GM19395 (cell line): ENCODE data around the gene SPRR5.

Experiments used
- ATAC-seq: cut with Tn5 transposase; IDR thresholded peaks from one replicate; pipeline ENCODE4 v1.9.1; 2021; ENCODE audit warnings: mild to moderate bottlenecking, moderate library complexity; ENCODE audit not compliant: unreplicated experiment

Gene SPRR5

GRCh38 chr1:152942161-152942560 is 4.8 kb upstream of the SPRR5 start:
- no peak for ATAC-seq

- no peak for ATAC-seq
Observed at GRCh38 chr1:152946248-152946647, 758 bp upstream of the SPRR5 start.

GRCh38 chr1:152951711-152952110 is 4.7 kb downstream of the SPRR5 start:
- ATAC-seq: no peak

- ATAC-seq: no peak
Observed at GRCh38 chr1:152953761-152954160, 6.8 kb downstream of the SPRR5 start.

- ATAC-seq: no peak
Observed at GRCh38 chr1:152954436-152954835, 7.4 kb downstream of the SPRR5 start.

- no peak for ATAC-seq
Observed at GRCh38 chr1:152957561-152957960, 10.6 kb downstream of the SPRR5 start.

- ATAC-seq: no peak
Observed at GRCh38 chr1:152959273-152959672, 12.3 kb downstream of the SPRR5 start.

- no peak for ATAC-seq
Observed at GRCh38 chr1:152959801-152960451, 12.9 kb downstream of the SPRR5 start.

GRCh38 chr1:152960452-152961044 is 13.5 kb downstream of the SPRR5 start:
- no peak for ATAC-seq

- no peak for ATAC-seq
Observed at GRCh38 chr1:152961226-152961891, 14.4 kb downstream of the SPRR5 start.

GRCh38 chr1:152962876-152963415 is 15.9 kb downstream of the SPRR5 start:
- ATAC-seq: no peak

- ATAC-seq: no peak
Observed at GRCh38 chr1:152964536-152964935, 17.5 kb downstream of the SPRR5 start.

- ATAC-seq: no peak
Observed at GRCh38 chr1:152965853-152966252, 18.8 kb downstream of the SPRR5 start.

- no peak for ATAC-seq
Observed at GRCh38 chr1:152967201-152967600, 20.2 kb downstream of the SPRR5 start.

GRCh38 chr1:152968248-152968647 is 21.2 kb downstream of the SPRR5 start:
- peak; percentile 91 for ATAC-seq

- ATAC-seq: no peak
Observed at GRCh38 chr1:152969036-152969435, 22.0 kb downstream of the SPRR5 start.

GRCh38 chr1:152970495-152970894 is 23.5 kb downstream of the SPRR5 start, which contains the start of gene SPRR4:
Gene SPRR4, plus strand, starts transcription at chr1:152970648. Its CDS starts 1,243 bp downstream, at chr1:152971891.
- ATAC-seq: no peak

- ATAC-seq: no peak
Observed at GRCh38 chr1:152972196-152972886, 25.3 kb downstream of the SPRR5 start.

GRCh38 chr1:152976688-152977087 is 29.7 kb downstream of the SPRR5 start:
- no peak for ATAC-seq

GRCh38 chr1:152977614-152978013 is 30.6 kb downstream of the SPRR5 start:
- no peak for ATAC-seq

- ATAC-seq: no peak
Observed at GRCh38 chr1:152980676-152981075, 33.7 kb downstream of the SPRR5 start.
